Lower leg skin (tissue), 3 donors: ENCODE results near the gene CDK5.

Experiments used
- CTCF ChIP-seq, 3 donors: fragments of 450-650 bp; IDR thresholded peaks; one replicate each; pipeline ENCODE4 v1.5.1; 2016; ENCODE audit warnings: antibody characterized with exemption in 3 of 3, mild to moderate bottlenecking in 3 of 3, moderate library complexity in 2 of 3
- POLR2A ChIP-seq, 2 donors: fragments of 450-650 bp; IDR thresholded peaks; one replicate each; pipeline ENCODE4 v1.6.1; 2016 to 2017; ENCODE audit warnings: antibody characterized with exemption in 2 of 2, mild to moderate bottlenecking in 1 of 2, moderate library complexity in 1 of 2

- TF ChIP-seq POLR2A (IDR thresholded peaks at IDR 0.05) (no peak), CTCF (IDR thresholded peaks at IDR 0.05) (no peak)
Observed at GRCh38 chr7:151019130-151019447, 38.6 kb downstream of the CDK5 start.
